ENCODE results near the gene SEC24C.
A peak's percentile ranks its signal among the peaks of the same experiment; 100 is the strongest.
"Not testable (repeated sequence)": the region's sequence is repeated elsewhere in the genome, so short reads cannot be mapped to it uniquely, and the experiment has no call there.

SEC24C gene

DNA sequence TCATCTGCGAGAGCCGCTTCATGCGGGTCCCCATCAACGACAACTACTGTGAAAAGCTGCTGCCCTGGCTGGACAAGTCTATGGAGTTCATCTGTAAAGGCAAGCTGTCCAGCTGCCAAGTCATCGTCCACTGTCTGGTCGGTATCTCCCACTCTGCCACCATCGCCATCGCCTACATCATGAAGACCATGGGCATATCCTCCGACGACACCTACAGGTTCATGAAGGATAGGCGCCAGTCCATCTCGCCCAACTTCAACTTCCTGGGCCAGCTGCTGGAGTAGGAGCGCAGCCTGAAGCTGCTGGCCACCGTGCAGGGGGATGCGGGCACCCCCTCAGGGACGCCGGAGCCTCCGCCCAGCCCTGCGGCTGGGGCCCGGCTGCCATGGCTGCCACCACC is 11.7 kb upstream of the SEC24C start:
- no peak for DNase-seq (ENCODE audit: low read depth in 2 of 2)
- no peak overlapping the region for H3K4me3 ChIP-seq (replicated peaks in 1 of 2; ENCODE audit: low read depth in 2 of 2, low read length in 2 of 2)

DNA sequence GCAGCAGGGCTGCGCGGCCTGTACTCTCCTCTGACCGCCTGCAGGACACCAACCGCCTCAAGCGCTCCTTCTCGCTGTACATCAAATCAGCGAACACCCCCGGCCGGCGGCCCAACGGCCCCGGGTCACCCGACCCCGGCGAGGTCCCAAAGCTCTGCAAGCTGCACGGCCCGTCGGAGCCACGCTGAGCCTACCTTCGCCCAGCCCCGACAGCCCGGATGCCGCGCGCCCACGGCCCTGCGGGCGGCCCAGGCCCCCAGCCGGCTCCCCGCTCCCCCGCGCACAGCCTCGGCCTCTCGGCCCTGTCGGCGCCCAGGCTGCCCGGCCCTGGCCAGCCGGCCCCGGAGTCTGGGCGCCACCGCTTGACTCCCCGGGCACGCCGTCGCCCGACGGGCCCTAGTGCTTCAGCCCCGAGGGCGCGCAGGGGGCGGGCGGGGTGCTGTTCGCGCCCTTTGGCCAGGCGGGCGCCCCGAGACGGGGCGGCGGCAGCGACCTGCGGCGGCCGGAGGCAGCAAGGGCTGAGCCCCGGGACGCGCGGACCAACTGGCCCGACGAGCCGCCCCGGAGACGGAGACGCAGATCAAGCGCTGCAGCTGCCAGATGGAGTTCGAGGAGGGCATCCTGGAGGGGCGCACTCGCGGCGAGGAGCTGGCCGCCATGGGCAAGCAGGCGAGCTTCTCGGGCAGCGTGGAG is 11.1 kb upstream of the SEC24C start:
- H3K4me3 ChIP-seq (replicated peaks in 1 of 2; ENCODE audit: low read depth in 2 of 2, low read length in 2 of 2) = no peak overlapping the region
- TF ChIP-seq, protein P1, sequence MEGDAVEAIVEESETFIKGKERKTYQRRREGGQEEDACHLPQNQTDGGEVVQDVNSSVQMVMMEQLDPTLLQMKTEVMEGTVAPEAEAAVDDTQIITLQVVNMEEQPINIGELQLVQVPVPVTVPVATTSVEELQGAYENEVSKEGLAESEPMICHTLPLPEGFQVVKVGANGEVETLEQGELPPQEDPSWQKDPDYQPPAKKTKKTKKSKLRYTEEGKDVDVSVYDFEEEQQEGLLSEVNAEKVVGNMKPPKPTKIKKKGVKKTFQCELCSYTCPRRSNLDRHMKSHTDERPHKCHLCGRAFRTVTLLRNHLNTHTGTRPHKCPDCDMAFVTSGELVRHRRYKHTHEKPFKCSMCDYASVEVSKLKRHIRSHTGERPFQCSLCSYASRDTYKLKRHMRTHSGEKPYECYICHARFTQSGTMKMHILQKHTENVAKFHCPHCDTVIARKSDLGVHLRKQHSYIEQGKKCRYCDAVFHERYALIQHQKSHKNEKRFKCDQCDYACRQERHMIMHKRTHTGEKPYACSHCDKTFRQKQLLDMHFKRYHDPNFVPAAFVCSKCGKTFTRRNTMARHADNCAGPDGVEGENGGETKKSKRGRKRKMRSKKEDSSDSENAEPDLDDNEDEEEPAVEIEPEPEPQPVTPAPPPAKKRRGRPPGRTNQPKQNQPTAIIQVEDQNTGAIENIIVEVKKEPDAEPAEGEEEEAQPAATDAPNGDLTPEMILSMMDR (IDR thresholded peaks at IDR 0.05; ENCODE audit: low read depth, low read length) = no peak
- no peak for DNase-seq (ENCODE audit: low read depth in 2 of 2)

More for the DNA sequence above, 11.7 kb upstream of the SEC24C start:
- TF ChIP-seq, protein P1 (IDR thresholded peaks at IDR 0.05; ENCODE audit: low read depth, low read length) = no peak

DNA sequence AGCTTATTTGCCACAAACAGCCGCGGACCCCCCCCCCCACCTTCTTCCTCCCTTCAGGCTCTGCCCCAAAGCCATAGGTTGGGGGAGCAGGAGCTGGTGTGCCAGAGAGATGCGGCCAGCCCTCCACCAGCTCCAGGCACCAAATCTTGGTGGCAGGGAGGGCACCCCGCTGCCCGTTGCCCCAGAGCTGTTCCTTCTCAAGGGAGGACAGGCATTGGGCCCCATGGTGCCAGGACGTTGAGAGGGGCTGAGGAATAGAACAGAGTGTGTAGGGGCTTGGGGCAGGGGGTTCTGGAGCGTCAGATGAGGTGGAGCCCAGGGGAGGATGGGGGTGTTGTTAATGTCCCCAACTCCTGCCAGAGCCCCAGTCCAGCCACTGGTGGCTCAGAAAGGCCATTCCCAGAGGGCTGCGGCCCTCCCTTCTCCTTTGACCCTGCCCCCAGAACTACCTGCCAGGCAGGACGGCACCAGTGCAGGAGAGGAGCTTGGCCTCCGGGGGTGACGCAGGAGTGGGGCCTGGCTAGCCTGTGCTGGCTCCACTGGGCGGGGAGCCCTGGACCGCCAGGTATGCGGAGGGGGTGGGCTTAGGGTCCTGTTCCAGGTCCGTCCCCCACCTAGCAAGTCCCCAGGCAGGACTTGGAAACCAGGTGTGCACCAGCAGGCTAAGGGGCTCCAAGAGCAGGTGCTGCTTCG is 10.0 kb upstream of the SEC24C start:
- TF ChIP-seq, protein P1 (IDR thresholded peaks at IDR 0.05; ENCODE audit: low read depth, low read length) = no peak
- H3K4me3 ChIP-seq (replicated peaks in 1 of 2; ENCODE audit: low read depth in 2 of 2, low read length in 2 of 2) = no peak overlapping the region
- no peak for DNase-seq (ENCODE audit: low read depth in 2 of 2)

DNA sequence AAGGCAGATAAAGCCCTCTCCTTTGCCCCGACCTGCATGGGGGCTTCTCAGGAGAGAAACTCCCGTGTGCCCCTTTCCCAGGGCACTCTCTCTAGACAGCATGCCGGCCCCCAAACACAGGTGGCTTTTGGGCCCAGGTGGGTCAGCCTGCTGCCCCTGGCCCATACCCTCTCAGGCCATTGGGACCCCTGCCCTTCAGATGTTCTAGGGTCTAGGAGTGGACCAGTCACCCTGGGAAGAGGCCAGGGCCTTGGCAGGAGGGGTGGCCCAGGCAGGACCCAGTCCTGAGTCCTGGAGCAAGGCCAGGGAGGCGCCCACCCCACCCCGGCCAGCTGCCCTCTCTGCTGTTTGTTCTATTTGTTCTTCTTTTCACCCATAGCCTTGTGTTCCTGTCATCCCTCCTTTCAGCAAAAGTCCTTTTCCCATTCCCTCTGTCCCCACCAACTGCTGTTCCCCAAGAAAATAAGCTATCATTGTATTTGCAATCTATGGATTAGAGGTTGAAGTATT is 9.3 kb upstream of the SEC24C start:
- DNase-seq (ENCODE audit: low read depth in 2 of 2) = no peak
- TF ChIP-seq, protein P1 (IDR thresholded peaks at IDR 0.05; ENCODE audit: low read depth, low read length) = no peak
- H3K4me3 ChIP-seq (replicated peaks in 1 of 2; ENCODE audit: low read depth in 2 of 2, low read length in 2 of 2) = no peak overlapping the region

DNA sequence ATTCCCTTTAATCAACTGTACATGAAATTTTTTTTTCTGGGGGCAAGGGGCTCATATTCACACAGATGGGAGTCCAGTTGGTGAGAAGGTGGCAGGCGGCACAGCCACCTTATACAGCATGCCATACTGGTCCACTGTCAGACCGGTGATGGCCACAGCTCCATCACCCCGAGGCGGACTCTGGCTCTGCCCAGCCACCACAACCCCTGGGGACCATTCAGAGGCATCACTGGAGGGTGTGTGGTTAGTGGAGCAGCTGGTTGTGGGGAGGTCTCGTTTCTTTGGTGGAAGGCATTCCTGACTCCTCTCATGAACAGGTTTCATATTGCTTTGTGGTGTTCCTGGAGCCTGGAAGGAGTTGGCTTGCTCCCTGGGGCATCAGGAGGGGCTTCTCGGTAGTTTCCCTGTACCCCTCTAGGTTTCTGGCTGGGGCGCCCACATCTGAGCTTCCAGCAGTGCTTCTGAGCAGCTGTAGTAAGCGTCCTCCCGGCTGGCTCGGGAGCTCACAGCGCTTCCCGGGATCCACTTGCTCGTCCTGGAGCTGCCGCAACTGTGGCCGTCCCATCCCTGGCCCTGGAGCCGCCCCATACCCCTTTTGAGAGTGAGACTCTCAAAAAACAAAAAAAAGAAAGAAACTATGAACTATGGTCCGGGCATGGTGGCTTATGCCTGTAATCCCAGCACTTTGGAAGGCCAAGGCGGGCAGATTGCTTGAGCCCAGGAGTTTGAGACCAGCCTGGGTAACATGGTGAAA is 3.5 kb upstream of the SEC24C start:
- H3K4me3 ChIP-seq (replicated peaks in 1 of 2; ENCODE audit: low read depth in 2 of 2, low read length in 2 of 2); DNase-seq (ENCODE audit: low read depth in 2 of 2): not testable (repeated sequence)

DNA sequence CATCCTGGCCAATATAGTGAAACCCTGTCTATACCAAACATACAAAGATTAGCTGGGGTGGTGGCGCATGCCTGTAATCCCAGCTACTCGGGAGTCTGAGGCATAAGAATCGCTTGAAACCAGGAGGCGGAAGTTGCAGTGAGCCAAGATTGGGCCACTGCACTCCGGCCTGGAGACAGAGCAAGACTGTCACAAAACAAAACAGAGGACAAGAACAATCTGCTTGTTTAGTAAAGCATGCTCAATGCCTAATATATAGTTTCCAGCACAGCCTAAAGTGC is 1.8 kb upstream of the SEC24C start:
- DNase-seq (ENCODE audit: low read depth in 2 of 2) = no peak
- H3K4me3 ChIP-seq (replicated peaks in 1 of 2; ENCODE audit: low read depth in 2 of 2, low read length in 2 of 2) = no peak overlapping the region
- TF ChIP-seq, protein P1 (IDR thresholded peaks at IDR 0.05; ENCODE audit: low read depth, low read length) = no peak

DNA sequence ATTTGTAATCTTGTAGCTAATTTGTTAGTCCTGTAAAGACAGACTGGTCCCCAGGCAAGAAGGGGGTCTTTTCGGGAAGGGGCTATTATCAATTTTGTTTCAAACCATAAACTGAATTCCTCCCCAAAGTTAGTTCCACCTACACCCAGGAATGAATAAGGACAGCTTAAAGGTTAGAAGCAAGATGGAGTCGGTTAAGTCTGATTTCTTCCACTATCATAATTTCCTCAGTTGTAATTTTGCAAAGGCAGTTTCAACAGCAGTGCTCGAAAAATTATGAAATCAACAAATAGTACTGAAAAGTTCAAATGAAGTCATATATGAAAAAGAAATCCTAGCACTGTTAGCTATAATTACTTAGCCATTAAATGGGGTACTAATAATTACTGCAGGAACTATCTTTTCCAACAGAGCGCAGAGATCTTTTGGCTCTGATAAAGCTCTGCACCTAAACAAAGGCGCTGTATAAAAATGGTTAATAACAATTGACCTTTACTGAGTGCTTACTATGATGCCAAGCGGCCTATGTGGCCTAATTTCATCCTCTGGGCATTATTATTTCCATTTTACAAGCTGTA is 756 bp upstream of the SEC24C start:
- no peak for DNase-seq (ENCODE audit: low read depth in 2 of 2)
- TF ChIP-seq, protein P1 (IDR thresholded peaks at IDR 0.05; ENCODE audit: low read depth, low read length) = no peak
- peak overlapping the region; percentile 89 to 97 for H3K4me3 ChIP-seq (replicated peaks in 1 of 2; ENCODE audit: low read depth in 2 of 2, low read length in 2 of 2)
